Measurements from ENCODE around the gene SYNDIG1.

DNA sequence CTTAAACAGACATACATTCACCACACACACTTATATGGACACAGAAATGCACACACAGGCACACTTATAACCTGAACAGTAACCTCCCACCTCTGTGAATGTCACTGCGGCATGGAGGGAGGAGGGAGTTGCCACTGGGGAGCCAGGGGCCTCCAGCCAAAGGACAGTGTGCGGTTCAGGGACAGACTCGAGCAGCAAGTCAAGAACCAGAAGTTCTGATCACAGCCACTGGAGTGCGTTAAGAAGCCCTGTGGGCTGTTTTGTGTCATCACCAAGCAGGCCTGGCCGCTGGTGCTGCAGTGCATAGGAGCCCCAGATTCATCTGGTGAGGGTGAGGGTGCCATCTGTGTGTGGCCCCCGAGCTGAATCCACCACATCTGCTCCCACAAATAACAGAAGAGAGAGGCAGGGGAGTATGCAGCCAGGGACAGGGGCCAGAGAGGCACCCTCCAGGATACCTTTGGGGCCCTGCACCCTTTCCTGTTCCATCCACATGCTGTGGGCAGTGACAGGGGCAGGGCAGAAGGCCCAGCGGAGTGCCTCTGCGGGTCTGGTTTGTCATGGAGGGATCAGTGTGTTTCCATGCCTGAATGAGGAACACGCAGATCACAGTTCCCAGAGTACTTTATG lies 20.3 kb downstream of the SYNDIG1 start:
- TF ChIP-seq, protein P1, sequence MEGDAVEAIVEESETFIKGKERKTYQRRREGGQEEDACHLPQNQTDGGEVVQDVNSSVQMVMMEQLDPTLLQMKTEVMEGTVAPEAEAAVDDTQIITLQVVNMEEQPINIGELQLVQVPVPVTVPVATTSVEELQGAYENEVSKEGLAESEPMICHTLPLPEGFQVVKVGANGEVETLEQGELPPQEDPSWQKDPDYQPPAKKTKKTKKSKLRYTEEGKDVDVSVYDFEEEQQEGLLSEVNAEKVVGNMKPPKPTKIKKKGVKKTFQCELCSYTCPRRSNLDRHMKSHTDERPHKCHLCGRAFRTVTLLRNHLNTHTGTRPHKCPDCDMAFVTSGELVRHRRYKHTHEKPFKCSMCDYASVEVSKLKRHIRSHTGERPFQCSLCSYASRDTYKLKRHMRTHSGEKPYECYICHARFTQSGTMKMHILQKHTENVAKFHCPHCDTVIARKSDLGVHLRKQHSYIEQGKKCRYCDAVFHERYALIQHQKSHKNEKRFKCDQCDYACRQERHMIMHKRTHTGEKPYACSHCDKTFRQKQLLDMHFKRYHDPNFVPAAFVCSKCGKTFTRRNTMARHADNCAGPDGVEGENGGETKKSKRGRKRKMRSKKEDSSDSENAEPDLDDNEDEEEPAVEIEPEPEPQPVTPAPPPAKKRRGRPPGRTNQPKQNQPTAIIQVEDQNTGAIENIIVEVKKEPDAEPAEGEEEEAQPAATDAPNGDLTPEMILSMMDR (IDR thresholded peaks at IDR 0.05): no peak
- no peak for TF ChIP-seq POLR2A (IDR thresholded peaks at IDR 0.05)

Data from lower leg skin (tissue), 3 donors.